ENCODE data around the gene KCNMA1. TPM values are rescaled to one million over a fixed set of nuclear protein-coding genes. Genes with fewer than 3 reads are reported as not detected.

Gene KCNMA1
- total and polyA plus RNA-seq, 9 of the 15 experiments (the other 6 are each of a cell fraction or from before 2014, with no cell fraction given) = 0.01 to 0.95 (median 0.15) TPM; not detected in 4

DNA sequence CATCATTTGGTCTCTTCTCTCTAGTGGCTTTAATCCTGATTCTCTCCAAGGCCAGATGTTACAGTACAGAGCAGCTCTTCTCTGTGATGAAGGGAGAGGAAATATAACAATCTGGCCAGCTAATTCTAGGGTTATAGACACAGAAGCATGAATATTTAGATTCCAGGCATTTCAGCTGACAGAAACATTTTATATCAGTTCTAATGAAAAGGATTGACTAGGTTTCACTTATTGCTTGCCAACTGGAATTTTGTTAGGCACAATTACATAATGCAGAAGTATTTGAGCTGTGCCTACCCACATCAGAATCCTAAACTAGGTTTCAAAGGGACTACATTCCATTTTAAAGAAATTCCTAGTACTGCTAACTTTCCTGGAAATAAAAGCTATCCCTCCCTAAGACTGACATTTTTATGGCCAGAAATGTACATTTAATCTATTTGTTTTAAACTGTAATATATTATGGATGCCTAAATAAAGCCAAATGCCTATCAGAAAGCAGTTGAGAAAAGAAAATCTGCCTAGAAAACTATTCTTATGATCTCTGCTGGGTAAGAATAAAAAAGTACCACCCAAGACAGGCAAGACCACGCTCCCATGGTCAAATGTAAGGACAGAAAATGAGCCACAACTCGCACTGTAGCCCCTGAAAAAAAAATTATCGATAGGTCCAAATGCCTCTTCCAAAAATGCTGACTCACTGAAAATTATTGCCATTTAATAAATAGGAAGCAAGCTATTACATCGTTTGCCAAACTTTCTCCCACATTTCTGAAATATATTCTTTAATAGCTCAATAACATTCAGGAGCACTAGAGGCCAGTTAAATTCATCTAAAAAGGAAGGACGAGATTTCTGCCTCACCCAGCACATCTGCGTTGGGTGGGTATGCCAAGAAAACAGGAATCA, 498.1 kb downstream of the KCNMA1 start (continued):
- no peak for TF ChIP-seq MAZ (CRISPR knock-in tag; conservative IDR thresholded peaks at IDR 0.05 in 1 of 2, IDR thresholded peaks at IDR 0.05 in 1 of 2)
- peak; percentile 31; the same call in 1 of the 2 replicates for TF ChIP-seq NFE2 (IDR thresholded peaks at IDR 0.05; ENCODE audit: low read depth)
- TF ChIP-seq TGIF2 (CRISPR knock-in tag; IDR thresholded peaks at IDR 0.05) = no peak
- no peak for TF ChIP-seq PCBP1 (IDR thresholded peaks at IDR 0.05; ENCODE audit: low read depth, low read length, poor library complexity, severe bottlenecking)
- TF ChIP-seq, protein P1, sequence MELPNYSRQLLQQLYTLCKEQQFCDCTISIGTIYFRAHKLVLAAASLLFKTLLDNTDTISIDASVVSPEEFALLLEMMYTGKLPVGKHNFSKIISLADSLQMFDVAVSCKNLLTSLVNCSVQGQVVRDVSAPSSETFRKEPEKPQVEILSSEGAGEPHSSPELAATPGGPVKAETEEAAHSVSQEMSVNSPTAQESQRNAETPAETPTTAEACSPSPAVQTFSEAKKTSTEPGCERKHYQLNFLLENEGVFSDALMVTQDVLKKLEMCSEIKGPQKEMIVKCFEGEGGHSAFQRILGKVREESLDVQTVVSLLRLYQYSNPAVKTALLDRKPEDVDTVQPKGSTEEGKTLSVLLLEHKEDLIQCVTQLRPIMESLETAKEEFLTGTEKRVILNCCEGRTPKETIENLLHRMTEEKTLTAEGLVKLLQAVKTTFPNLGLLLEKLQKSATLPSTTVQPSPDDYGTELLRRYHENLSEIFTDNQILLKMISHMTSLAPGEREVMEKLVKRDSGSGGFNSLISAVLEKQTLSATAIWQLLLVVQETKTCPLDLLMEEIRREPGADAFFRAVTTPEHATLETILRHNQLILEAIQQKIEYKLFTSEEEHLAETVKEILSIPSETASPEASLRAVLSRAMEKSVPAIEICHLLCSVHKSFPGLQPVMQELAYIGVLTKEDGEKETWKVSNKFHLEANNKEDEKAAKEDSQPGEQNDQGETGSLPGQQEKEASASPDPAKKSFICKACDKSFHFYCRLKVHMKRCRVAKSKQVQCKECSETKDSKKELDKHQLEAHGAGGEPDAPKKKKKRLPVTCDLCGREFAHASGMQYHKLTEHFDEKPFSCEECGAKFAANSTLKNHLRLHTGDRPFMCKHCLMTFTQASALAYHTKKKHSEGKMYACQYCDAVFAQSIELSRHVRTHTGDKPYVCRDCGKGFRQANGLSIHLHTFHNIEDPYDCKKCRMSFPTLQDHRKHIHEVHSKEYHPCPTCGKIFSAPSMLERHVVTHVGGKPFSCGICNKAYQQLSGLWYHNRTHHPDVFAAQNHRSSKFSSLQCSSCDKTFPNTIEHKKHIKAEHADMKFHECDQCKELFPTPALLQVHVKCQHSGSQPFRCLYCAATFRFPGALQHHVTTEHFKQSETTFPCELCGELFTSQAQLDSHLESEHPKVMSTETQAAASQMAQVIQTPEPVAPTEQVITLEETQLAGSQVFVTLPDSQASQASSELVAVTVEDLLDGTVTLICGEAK (IDR thresholded peaks at IDR 0.05) = no peak
- TF ChIP-seq, protein P1 (CRISPR knock-in tag; IDR thresholded peaks at IDR 0.05) = no peak
- TF ChIP-seq C11orf30 (IDR thresholded peaks at IDR 0.05; ENCODE audit: low read depth) = peak; percentile 89
- TF ChIP-seq, protein P2, sequence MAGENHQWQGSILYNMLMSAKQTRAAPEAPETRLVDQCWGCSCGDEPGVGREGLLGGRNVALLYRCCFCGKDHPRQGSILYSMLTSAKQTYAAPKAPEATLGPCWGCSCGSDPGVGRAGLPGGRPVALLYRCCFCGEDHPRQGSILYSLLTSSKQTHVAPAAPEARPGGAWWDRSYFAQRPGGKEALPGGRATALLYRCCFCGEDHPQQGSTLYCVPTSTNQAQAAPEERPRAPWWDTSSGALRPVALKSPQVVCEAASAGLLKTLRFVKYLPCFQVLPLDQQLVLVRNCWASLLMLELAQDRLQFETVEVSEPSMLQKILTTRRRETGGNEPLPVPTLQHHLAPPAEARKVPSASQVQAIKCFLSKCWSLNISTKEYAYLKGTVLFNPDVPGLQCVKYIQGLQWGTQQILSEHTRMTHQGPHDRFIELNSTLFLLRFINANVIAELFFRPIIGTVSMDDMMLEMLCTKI (IDR thresholded peaks at IDR 0.05; ENCODE audit: partially characterized antibody) = no peak
- no peak for TF ChIP-seq SIN3A (IDR thresholded peaks at IDR 0.05; ENCODE audit: borderline replicate concordance in 2 of 2, control insufficient read depth in 1 of 2, low read depth in 2 of 2, low read length in 2 of 2)
- no peak for TF ChIP-seq TAF15 (IDR thresholded peaks at IDR 0.05; ENCODE audit: low read depth, low read length)
- no peak for TF ChIP-seq KLF6 (CRISPR knock-in tag; IDR thresholded peaks at IDR 0.05; ENCODE audit: borderline replicate concordance)
- no peak for TF ChIP-seq SNRNP70 (optimal IDR thresholded peaks at IDR 0.05; ENCODE audit: low read depth, low read length)
- TF ChIP-seq LCOR (CRISPR knock-in tag; IDR thresholded peaks at IDR 0.05) = no peak
- no peak for TF ChIP-seq HDAC1 (IDR thresholded peaks at IDR 0.05)
- no peak for TF ChIP-seq YY1 (IDR thresholded peaks at IDR 0.05; ENCODE audit: borderline replicate concordance in 1 of 3, control insufficient read depth in 1 of 3, extremely low read depth in 1 of 3, insufficient read depth in 3 of 3, insufficient read length in 1 of 3, insufficient replicate concordance in 2 of 3, low read depth in 1 of 3, low read length in 2 of 3)
- no peak for TF ChIP-seq SRSF7 (optimal IDR thresholded peaks at IDR 0.05; ENCODE audit: low read depth, low read length)
